WTC11 (cell line): ENCODE results near the gene TACO1.

ENCODE experiments used
- CDX4 ChIP-seq: fragments of 250-450 bp; sonication (Bioruptor Pico); IDR thresholded peaks from 2 replicates; pipeline ENCODE4 v1.9.0; 2021; ENCODE audit warnings: moderate library complexity, mild to moderate bottlenecking, inconsistent platforms, borderline replicate concordance
- CREB1 ChIP-seq: sonication (generic); formaldehyde crosslinking; IDR thresholded peaks from 2 replicates; pipeline ENCODE4 v1.8.0; 2023; ENCODE audit warnings: mild to moderate bottlenecking, missing genetic modification reagents
- E2F5 ChIP-seq: sonication (generic); formaldehyde crosslinking; IDR thresholded peaks from 2 replicates; pipeline ENCODE4 v1.8.1; 2022; ENCODE audit warnings: mild to moderate bottlenecking, moderate library complexity, missing genetic modification reagents
- FOXJ3 ChIP-seq: sonication (generic); formaldehyde crosslinking; IDR thresholded peaks from 2 replicates; pipeline ENCODE4 v1.9.0; 2021; ENCODE audit warnings: missing genetic modification reagents, mild to moderate bottlenecking, borderline replicate concordance
- FOXP1 ChIP-seq: sonication (generic); formaldehyde crosslinking; IDR thresholded peaks from 2 replicates; pipeline ENCODE4 v1.8.0; 2022; ENCODE audit warnings: missing genetic modification reagents, mild to moderate bottlenecking, moderate library complexity, borderline replicate concordance
- MYBL2 ChIP-seq: sonication (generic); formaldehyde crosslinking; IDR thresholded peaks from 2 replicates; pipeline ENCODE4 v1.8.1; 2023; ENCODE audit warnings: mild to moderate bottlenecking, moderate library complexity, missing genetic modification reagents
- SP1 ChIP-seq: sonication (generic); formaldehyde crosslinking; conservative IDR thresholded peaks from 2 replicates; pipeline ENCODE4 v1.8.1; 2022; ENCODE audit warnings: missing genetic modification reagents
- TEAD1 ChIP-seq: sonication (generic); formaldehyde crosslinking; IDR thresholded peaks from 2 replicates; pipeline ENCODE4 v1.8.0; 2022; ENCODE audit warnings: mild to moderate bottlenecking, missing genetic modification reagents
- ZNF121 ChIP-seq: sonication (generic); formaldehyde crosslinking; IDR thresholded peaks from 2 replicates; pipeline ENCODE4 v1.8.0; 2023; ENCODE audit warnings: missing genetic modification reagents
- TF ChIP-seq, protein P1 (sequence below): fragments of 250-450 bp; sonication (Bioruptor Pico); conservative IDR thresholded peaks from 2 replicates; pipeline ENCODE4 v1.9.0; 2021; ENCODE audit warnings: mild to moderate bottlenecking
- TF ChIP-seq, protein P2 (sequence below): fragments of 200-600 bp; IDR thresholded peaks from 2 replicates; pipeline ENCODE4 v1.8.0; 2022; ENCODE audit warnings: antibody characterized with exemption
- TF ChIP-seq, protein P3 (sequence below): sonication (generic); formaldehyde crosslinking; IDR thresholded peaks from 2 replicates; pipeline ENCODE4 v1.8.0; 2022; ENCODE audit warnings: mild to moderate bottlenecking, missing genetic modification reagents
- TF ChIP-seq, protein P4 (sequence below): sonication (generic); formaldehyde crosslinking; IDR thresholded peaks from 2 replicates; pipeline ENCODE4 v1.8.1; 2022; ENCODE audit warnings: low read depth, mild to moderate bottlenecking, moderate library complexity, missing genetic modification reagents, borderline replicate concordance
- TF ChIP-seq, protein P5 (sequence below): sonication (generic); formaldehyde crosslinking; IDR thresholded peaks from 2 replicates; pipeline ENCODE4 v1.8.1; 2023; ENCODE audit warnings: mild to moderate bottlenecking, missing genetic modification reagents, moderate library complexity

DNA sequence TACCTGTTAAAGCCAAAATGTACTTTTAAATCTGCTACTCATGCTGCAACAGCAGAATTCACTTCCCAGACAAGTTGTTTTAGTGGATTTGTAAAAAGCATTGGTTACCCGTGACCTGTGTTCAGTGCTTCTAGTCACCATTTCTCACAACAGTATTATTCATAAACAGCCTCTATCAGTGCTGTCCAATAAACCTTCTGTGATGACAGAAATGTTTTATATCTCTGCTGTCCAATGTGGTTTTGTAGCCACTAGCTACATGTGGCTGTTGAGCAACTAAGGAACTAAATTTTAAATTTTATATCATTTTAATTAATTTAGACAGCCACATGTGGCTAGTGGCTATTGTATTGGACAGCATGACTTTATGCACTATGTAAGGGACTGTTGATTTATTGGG is 34.1 kb downstream of the TACO1 start:
- TF ChIP-seq SP1 (CRISPR knock-in tag) (no peak), CREB1 (CRISPR knock-in tag) (no peak), FOXP1 (CRISPR knock-in tag) (no peak), E2F5 (CRISPR knock-in tag) (no peak), MYBL2 (CRISPR knock-in tag) (no peak), CDX4 (CRISPR knock-in tag) (no peak), FOXJ3 (CRISPR knock-in tag) (no peak), TEAD1 (CRISPR knock-in tag) (no peak), ZNF121 (no peak)
- TF ChIP-seq, protein P1, sequence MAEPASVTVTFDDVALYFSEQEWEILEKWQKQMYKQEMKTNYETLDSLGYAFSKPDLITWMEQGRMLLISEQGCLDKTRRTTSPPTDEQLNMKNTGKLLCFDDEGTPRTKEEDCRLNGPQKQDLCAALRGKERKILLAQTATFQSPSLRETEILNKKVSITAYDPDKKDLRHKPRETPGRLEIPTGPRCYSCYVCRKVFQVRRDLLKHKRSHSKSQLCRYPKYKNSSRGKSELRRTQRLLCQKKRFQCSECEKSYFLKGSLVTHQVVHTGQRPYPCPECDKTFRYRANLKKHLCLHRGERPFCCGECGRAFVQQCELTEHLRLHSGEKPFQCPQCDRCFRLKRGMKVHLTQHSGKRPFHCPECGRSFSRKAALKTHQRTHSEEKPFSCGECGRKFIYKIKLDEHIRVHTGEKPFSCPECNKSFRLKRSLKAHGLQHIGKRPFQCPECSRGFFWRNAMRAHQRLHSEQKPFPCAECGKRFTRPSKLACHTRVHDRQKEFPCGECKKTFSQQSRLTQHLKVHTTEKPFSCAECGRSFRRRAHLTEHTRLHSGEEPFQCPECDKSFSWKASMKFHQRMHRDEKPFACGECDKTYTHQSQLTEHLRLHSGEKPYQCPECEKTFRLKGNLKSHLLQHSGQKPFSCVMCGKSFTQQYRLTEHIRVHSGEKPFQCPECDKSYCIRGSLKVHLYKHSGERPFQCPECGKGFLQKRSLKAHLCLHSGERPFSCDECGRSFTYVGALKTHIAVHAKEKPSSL, result no peak
- TF ChIP-seq, protein P2, sequence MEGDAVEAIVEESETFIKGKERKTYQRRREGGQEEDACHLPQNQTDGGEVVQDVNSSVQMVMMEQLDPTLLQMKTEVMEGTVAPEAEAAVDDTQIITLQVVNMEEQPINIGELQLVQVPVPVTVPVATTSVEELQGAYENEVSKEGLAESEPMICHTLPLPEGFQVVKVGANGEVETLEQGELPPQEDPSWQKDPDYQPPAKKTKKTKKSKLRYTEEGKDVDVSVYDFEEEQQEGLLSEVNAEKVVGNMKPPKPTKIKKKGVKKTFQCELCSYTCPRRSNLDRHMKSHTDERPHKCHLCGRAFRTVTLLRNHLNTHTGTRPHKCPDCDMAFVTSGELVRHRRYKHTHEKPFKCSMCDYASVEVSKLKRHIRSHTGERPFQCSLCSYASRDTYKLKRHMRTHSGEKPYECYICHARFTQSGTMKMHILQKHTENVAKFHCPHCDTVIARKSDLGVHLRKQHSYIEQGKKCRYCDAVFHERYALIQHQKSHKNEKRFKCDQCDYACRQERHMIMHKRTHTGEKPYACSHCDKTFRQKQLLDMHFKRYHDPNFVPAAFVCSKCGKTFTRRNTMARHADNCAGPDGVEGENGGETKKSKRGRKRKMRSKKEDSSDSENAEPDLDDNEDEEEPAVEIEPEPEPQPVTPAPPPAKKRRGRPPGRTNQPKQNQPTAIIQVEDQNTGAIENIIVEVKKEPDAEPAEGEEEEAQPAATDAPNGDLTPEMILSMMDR, result no peak
- TF ChIP-seq, protein P3, sequence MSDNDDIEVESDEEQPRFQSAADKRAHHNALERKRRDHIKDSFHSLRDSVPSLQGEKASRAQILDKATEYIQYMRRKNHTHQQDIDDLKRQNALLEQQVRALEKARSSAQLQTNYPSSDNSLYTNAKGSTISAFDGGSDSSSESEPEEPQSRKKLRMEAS, result no peak
- TF ChIP-seq, protein P4, sequence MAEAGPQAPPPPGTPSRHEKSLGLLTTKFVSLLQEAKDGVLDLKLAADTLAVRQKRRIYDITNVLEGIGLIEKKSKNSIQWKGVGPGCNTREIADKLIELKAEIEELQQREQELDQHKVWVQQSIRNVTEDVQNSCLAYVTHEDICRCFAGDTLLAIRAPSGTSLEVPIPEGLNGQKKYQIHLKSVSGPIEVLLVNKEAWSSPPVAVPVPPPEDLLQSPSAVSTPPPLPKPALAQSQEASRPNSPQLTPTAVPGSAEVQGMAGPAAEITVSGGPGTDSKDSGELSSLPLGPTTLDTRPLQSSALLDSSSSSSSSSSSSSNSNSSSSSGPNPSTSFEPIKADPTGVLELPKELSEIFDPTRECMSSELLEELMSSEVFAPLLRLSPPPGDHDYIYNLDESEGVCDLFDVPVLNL, result no peak
- TF ChIP-seq, protein P5, sequence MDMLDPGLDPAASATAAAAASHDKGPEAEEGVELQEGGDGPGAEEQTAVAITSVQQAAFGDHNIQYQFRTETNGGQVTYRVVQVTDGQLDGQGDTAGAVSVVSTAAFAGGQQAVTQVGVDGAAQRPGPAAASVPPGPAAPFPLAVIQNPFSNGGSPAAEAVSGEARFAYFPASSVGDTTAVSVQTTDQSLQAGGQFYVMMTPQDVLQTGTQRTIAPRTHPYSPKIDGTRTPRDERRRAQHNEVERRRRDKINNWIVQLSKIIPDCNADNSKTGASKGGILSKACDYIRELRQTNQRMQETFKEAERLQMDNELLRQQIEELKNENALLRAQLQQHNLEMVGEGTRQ (CRISPR knock-in tag), result no peak
